Fibroblast of mammary gland (primary cell): ENCODE measurements around the gene NR1D2.
"Not testable (repeated sequence)": the region's sequence is repeated elsewhere in the genome, so short reads cannot be mapped to it uniquely, and the experiment has no call there.

Experiments
- DNase-seq: peaks from one replicate; pipeline ENCODE4 v3.0.0-alpha.2; 2010; ENCODE audit warnings: low read depth
- H3K4me3 ChIP-seq: 2 replicates; pipeline ENCODE4 v1.5.1; 2011; ENCODE audit warnings: low read depth, mild to moderate bottlenecking, low read length, moderate library complexity; ENCODE audit not compliant: control insufficient read depth
- CTCF ChIP-seq: conservative IDR thresholded peaks from 2 replicates; pipeline ENCODE4 v1.5.1; 2011; ENCODE audit warnings: low read depth, low read length, inconsistent platforms; ENCODE audit not compliant: control insufficient read depth, insufficient read depth

NR1D2 gene

GRCh38 chr3:23944861-23945662 is at the start of gene NR1D2:
TSS of gene NR1D2 (plus strand) at chr3:23945286. CDS start at chr3:23945579, 293 bp downstream.
- peak; percentile 67 for DNase-seq
- no peak for TF ChIP-seq CTCF
- H3K4me3 ChIP-seq = peak within 1 kb of the TSS; percentile 79

- peak; percentile 61 for DNase-seq
- peak; percentile 17 for TF ChIP-seq CTCF
- no peak overlapping the region for H3K4me3 ChIP-seq
Observed at GRCh38 chr3:23900744-23901143, 44.3 kb upstream of the NR1D2 start.

- DNase-seq = no peak
- TF ChIP-seq CTCF = no peak
- H3K4me3 ChIP-seq = no peak overlapping the region
Observed at GRCh38 chr3:23904545-23904944, 40.5 kb upstream of the NR1D2 start.

GRCh38 chr3:23909341-23909740 is 35.7 kb upstream of the NR1D2 start:
- H3K4me3 ChIP-seq = no peak overlapping the region
- no peak for DNase-seq
- TF ChIP-seq CTCF = no peak

- no peak for TF ChIP-seq CTCF
- no peak for DNase-seq
- H3K4me3 ChIP-seq = no peak overlapping the region
Observed at GRCh38 chr3:23911397-23911796, 33.7 kb upstream of the NR1D2 start.

- DNase-seq, H3K4me3 ChIP-seq: not testable (repeated sequence)
Observed at GRCh38 chr3:23912335-23912734, 32.8 kb upstream of the NR1D2 start.

GRCh38 chr3:23913182-23913581 is 31.9 kb upstream of the NR1D2 start:
- H3K4me3 ChIP-seq = no peak overlapping the region
- DNase-seq = no peak
- no peak for TF ChIP-seq CTCF
